Measurements from ENCODE around the gene GRIK3.
"Not testable (repeated sequence)": the region's sequence is repeated elsewhere in the genome, so short reads cannot be mapped to it uniquely, and the experiment has no call there.

The GRIK3 gene

DNA sequence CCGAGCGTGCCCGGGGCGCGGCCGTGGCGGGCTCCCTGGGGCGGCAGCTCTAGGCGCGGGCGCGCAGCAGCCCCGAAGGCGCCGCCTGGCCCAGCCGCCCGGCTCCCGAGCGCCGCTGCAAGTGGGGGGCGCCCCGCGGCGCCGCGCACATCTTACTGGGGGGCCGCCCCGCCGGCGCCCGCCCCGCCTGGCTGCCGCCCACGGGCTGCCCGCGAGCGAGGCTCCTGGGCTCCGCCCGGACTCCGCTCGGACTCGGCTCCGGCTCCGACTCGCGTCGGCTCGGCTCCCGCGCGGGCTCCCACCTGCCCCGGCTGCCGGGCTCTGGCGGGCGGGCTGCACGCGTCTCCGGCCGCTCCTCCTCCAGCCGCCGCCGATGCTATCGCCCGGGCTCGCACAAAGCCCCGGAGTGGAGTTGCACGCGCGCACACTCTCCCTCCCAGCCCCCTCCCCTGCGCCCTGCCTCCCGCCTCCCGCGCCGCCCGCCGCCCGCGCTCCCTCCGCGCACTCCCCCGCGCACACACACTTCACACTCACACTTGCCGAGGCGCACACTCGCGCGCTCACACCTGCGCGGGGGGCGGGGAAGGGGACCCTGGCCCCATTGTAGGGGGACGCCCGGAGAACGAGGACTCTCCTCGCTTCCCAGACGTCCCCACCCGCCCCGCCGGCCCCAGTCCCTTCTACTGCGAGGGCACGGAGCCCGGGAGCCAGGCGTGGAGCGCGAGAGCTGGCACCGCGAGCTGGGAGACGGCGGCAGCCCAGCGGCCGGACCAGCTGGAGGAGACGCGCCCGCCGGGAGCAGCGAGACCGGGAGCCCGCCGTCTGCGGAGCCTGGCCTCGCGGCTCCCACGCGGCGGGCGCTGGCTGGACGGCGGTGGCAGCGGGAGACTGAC is at the start of gene GRIK3:
Gene GRIK3, minus strand, starts transcription at position 395 of the 893 bp plus-strand sequence. CDS start 407 bp downstream, outside the sequence.
- DNase-seq: no peak

DNA sequence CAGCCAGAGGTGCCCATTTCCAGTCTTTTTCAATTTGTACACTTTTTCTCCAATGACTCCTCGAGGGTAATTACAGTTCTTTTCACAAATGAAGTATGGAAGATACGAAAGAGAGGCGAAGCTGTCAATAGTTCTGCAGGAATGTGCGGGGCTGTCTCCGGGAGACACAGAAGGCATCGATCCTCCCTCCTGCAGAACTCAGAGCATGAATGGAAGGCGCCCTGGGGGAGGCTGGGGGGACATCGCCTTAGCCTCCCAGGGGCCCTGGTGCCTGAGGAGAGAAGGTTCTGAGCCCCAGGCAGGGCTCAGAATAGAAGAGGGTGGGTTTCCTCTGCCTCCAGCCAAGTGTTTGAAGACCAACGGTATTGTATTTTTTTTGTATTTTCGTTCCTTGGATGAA is 49.7 kb upstream of the GRIK3 start:
- no peak for DNase-seq

DNA sequence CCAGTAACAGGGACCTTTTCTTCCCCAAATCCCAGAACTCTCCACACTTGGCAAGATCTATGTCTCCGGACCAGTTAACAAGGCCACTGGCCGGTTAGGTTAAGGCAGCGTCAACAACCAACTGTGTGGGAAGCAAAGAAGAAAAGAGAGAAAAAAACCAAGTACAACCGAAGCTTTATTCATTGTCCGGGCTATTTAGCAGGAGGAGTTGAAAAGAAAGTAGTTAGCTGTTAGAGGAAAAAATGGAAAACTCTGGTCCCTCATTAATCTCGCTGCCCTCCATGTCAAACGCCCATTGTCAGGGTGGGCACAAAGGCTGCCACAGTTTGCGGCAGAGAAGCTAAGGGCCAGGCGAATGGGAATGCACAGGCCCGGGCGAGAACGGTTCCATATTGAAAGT is 49.3 kb upstream of the GRIK3 start:
- no peak for DNase-seq

DNA sequence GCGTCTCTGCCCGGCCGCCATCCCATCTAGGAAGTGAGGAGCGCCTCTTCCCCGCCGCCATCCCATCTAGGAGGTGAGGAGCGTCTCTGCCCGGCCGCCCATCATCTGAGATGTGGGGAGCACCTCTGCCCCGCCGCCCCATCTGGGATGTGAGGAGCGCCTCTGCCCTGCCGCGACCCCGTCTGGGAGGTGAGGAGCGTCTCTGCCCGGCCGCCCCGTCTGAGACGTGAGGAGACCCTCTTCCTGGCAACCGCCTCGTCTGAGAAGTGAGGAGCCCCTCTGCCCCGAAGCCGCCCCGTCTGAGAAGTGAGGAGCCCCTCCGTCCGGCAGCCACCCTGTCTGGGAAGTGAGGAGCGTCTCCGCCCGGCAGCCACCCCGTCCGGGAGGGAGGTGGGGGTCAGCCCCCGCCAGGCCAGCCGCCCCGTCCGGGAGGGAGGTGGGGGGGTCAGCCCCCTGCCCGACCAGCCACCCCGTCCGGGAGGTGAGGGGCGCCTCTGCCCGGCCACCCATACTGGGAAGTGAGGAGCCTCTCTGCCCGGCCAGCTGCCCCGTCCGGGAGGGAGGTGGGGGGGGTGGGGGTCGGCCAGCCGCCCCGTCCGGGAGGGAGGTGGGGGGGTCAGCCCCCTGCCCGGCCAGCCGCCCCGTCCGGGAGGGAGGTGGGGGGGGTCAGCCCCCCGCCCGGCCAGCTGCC is 46.1 kb upstream of the GRIK3 start:
- DNase-seq: not testable (repeated sequence)

DNA sequence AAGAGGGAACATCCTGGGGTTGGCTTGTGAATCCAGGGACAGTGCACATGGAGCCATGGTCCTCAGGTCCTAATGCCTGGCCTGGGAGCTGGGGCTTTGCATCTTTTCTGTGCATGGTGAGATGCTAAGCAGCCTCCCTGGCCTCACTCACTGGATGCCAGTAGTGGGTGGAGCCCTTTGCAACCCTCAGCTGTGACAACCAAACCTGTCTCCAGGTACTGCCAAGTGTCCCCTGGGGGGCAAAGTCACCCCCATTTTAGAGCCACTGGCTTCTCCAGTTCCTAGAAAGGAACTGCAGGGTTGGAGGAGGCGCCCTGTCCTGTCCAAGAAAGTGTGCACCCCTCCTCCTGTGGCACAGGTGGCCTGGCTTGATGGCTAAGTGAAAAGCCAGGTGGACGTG is 44.6 kb upstream of the GRIK3 start:
- DNase-seq: no peak

DNA sequence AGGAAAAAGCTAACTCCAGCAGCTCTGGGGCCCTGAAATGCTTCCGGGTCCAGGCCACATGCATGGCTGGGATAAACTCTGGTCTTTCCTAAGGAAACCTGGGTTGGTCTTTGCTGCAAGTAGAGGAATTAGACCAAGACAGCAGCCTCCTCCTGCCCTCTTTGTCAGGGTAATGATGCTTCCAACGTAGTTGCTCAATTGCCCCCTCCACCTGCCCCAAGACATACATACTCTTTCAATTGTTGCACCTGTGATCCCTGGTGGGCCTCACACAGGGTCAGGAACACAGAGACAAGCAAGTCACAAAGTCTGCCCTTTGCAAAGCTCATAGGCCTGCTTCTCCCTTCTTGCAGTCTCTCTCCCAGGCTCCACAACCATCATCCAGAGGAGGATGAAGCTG is 41.9 kb upstream of the GRIK3 start:
- DNase-seq: no peak

DNA sequence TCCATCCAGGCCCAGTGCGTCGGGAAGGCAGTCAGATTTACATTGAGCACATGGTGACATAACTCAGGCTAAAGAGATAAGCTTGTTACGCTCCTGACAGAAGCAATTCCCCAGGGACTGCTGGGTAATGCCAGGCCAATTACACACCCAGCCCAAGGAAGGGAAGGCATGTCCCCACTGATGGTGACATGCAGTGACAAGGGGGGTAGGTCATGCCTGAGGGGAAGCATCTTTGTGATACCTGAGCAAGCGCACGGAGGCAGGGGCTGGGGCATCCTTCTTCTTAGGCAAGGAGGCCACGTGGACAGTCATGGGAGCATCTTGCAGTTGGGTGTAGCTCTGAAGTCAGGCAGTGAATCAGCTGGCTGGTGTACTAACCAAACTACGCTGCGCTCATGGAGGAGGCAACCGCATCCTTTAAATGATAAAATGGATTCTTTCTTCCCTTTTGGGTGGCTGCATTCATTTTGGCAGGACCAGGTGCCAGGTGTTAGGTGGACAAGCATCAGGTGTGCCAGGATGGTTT is 39.6 kb upstream of the GRIK3 start:
- DNase-seq: no peak

DNA sequence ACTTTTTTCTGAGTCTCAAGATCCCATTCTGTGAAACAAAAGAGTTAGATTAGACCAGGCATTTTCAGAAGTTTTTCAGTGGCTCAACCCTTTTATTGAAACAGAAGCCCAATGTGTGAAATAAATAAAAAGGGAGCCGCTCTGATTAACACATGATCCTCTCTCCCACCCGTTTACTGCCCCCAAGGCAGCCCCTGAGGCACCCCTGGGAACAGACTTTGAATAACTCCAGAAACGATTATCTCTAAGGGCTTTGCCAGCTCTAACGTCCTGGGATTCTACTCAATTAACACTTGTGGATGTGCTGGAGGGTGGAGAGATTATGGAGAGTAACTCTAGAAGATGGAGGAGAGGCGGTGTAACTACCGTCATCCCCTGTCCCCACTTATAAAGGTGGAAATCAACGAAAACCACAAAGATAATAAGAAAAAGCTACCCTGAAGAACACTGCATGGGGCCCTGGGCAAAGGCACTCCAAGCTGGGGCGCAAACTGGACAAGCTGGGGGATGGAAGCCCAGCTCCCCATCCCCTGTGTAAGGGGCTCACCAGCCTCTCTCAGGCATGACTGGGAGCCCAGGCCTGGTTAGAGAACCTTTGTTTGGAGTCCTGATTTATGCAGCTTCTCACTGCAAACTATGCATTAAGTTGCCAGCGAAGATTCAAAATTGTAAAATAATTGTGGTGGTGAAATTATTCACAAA is 39.0 kb upstream of the GRIK3 start:
- no peak for DNase-seq

DNA sequence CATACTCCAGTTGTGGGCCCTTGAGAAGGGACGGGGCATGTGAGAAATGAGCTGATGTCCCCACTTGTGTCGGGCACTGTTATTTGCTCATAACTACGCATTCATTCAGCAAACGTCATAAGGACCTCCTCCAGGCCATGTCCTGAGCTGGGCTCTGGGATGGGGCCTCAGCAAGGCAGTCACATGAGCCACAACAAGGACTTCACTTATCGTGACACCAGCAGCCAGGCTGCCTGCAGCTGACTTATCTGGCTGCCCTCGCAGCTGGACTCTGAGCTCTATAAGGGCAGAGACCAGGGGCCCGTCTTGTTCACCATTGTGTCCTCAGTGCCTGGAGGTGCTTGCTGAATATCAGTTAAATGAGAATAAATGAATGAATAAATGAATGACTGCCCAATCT is 37.5 kb upstream of the GRIK3 start:
- DNase-seq: no peak

DNA sequence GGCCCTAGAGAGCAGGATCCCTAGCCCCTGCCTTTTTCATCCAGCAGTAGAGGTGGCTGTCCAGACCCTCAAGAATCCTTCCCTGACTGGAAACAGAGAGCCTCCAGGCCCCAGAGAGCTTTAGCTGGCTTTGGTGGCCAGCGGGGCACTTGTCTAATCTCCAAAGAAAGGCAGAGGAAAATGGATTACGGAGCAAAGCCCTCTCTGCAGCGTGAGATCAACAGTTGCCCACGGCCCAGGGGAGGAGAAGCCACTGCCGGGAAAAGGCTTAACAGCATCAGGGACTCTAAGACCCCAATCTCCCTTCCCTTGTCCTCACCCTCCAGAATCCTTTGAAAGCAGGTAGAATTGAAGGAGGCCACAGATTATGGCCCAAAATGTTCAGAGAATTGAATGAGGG is 35.8 kb upstream of the GRIK3 start:
- no peak for DNase-seq

DNA sequence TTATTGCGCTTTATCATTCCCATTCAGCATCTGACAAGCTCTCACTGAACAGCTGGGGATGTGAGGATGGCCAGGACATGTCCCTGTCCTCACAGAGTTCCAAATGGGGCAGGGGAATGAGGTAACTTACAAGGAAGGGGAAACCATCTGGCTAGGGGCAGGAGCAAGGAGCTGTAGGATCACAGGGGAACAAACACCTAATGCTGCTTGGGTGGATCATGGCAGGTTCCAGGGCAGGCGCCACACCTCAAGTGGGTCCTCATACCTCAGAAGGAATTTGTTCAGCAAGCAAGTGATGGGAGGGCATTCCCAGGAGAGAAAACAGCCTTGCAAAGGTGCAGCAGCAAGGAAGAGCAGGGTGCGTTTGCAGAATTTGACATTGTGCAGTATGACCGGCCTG is 35.1 kb upstream of the GRIK3 start:
- DNase-seq: no peak

DNA sequence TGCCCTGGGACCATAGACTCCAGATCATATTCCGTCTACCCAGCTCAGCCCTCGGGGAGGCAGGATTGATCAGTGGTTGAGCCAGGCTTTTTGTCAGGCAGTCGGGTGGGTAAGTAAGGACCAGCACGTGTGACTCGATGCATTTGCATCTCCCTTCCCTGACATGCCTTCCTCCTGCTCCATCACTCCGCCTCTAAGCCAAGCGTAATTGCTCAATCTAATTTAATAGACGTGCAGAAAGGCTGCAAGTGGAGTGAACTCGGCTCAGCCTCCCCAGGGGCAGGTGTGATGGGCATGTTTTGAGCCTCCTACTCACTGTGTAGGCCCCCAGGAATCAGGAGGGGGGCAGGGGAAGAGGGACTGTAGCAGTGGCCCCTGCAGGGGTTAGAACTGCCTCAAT is 34.6 kb upstream of the GRIK3 start:
- no peak for DNase-seq

DNA sequence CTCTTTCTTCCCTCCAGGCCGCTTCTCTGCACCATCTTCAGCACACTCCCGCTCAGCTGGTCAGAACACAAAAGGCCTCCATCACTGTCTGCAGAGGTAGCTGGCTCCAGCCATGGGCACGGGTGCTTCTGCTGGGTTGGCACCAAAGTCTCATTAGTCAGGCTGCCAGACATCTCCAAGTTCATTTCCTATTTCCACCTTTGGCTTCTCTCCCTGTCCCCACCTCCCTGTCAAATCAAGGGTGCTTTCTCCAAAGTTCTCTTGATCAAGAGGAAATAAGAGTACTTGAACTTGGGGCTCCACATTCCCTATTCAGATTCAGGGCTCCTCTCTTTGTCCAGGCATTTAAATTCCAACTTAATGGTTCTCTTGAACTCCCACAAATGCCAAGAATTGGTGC is 33.9 kb upstream of the GRIK3 start:
- no peak for DNase-seq

DNA sequence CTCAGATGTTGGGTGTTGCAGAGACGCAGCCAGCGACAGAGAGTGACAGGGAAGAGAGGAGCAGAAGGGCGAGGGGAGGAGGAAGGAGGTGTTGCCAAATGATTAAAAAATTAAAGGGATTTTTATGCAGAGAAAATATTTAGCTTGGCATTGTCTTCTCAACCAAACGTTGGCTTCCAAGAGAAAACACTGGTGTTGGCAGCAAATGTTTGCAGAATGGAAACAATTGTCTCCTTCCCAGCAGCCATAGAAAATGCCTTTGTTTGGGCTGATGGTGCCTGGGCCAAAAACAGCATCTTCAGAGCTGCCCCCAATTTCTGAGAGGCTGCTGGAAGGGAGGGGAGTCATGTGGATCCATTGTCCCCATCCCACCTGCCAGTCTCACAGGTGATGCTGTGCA is 29.7 kb upstream of the GRIK3 start:
- DNase-seq: no peak

DNA sequence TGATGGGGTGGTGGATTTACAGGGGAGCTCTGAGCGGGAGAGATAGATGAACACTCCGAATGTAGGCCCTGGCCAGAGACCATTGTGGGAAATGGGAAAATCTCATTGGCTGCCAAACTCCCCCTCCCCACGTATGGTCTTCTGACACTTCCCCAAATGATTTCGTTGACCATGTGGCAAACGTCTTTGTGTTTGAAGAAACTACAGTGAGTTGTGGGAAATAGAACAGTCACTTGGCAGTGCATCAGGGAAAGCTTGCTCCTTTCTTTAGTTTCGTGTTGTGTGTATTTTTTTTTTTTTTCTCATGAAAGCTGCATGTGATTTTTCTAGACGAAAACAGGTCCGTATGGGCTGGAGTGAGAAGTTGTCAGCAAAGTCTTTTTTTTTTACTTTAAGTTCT is 25.0 kb upstream of the GRIK3 start:
- no peak for DNase-seq

DNA sequence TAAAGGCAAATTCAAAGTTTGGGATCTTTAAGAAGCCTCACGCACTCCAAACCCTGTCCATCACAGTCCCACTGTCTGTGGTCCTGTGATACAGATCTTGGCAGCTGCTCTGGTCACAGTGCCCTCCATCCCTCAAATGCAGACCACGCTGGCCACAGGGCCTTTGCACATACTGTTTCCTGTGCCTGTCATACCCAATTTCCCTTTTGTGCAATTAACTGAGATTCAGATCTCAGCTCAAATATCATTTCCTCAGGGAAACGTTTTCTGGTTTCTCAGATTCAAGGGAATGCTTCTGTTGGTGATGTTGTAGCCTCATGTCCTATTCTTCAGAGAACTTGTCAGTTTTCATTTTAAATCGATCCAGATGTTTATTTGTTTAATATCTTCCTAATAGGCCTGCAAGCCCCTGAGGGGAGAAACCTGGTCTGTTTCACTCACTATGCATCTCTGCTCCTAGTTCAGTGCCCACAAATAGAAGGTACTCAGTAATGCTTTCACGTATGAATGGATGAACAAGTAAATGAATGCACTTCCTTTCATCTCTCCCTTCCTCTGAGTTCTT is 24.2 kb upstream of the GRIK3 start:
- no peak for DNase-seq

DNA sequence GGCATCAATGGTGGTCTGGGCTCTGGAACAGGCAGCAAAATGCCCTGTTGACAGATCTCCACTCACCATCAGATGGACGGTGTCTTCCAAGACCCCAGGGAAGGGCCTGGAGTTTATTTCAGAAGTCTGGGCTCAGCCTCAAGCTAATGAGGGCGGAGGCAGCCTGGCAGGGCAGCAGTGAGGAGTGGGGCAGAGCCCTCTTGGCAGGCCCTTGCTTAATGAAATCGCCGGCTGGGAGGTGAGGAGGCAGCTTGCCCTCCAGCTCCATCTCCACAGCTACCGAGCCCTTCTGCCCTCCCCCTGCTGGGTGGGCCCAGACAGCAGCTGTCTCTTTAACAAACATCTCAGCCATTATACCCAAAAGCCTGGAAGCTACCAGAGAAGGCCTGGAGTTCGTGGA is 22.0 kb upstream of the GRIK3 start:
- DNase-seq: no peak

DNA sequence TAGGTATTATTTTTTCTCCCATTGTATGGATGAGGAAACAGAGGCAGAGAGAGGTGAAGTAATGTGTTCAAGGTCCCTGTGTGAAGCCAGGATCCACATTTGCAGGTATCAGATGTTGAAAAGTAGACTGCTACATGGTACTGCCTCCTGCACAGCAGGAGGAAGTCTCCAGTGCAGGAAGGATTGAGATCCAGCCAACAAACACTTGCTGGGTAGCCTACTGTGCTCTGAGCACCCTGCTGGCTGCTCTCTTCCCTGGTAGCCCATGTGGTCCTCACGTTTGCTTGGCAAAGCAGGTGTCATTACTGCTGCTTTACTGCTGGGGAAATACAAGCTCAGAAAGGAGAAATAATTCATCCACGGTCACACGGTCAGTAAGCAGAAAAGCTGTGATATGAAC is 21.3 kb upstream of the GRIK3 start:
- DNase-seq: no peak

DNA sequence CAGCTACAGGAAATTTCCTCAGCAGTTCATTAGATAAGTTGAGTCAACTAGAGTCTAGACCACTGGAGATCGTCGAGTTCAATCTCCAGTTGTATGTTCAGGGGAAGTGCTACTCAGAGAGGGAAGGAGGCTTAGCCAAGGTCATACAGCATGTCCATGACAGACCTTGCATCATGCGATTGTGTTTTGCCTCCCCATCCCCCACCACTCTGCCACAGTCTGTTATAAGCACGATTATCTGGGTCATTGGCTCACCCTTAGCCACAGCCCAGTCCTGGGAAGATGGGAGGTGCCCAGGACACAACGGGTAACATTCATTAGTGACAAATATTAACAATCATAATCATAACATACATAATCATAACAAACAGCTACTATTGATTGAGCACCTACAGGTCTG is 18.9 kb upstream of the GRIK3 start:
- no peak for DNase-seq

DNA sequence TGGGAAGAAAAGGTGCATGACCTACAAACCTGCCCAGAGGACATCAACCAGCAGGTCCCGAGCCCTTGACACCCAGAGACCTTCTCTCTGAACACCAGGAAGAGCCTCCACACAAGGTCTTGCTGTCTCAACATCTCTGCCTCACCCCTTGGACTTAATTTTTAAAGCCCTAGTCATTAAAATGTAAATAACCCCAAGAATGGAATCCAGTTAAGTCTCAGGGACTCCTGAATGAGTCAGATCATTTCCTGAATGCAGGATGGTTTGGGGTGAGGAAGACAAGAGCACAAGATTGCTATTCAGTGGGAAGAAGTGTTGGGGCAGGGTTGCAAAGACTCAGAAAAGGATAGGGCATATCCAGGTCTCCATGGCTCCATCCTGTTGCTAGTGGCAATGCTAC is 17.8 kb upstream of the GRIK3 start:
- no peak for DNase-seq

DNA sequence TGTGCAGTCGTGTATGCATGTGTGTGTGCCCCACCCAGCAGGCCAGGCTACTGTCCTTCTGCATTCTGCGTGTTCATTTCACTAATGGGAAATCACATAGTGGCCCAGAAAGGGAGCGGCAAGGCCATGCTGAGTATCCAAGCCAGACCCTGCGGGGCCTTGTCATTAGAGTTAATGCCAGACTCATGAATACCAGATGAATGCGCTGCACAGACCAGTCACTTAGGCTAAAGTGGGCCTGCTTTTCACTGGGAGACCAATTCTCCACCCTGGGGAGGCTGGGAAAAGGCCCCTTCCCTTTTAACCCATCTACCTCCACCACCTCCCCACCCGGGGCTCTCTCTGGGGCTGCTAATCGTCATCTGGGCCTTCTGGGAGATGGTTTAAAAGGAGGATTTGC is 17.0 kb upstream of the GRIK3 start:
- no peak for DNase-seq

DNA sequence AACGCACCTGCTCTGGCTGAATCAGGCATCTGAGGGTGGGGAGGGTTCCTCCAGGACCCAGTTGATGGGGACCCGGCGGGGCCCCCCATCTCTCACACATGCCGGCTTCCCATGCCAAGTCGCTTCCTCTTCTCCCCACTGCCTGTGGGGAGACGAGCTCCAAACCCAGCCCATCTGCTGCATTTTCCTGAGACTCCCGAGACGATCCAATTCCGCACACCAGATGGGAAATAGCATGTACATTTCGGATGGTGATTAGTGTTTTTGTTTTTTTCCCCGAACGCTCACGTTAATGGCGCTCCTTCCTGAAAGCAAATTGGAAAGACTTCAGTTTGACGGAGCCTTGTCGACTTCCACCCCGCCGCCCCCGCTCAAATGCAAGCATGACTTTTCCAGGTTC is 13.2 kb upstream of the GRIK3 start:
- DNase-seq: no peak

DNA sequence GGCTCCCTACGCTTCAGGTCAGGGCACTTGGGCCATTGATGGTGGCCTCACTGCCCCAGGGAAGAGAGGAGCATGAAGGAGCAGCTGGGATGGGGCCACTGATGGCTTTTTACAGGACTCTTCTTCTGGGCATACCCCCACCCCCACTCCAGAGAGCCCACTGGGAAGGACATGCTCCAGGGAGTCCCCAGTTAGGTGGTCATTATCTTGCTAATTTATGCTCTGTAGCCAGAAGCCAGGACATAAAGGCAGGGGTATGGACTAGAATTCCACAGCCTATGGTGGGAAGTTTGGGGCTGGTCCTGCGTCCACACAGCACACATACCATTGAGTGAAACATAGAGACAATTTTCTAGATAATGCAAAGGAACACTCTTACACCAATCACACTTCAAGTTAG is 8.8 kb upstream of the GRIK3 start:
- no peak for DNase-seq

Measured in activated CD4-positive, CD25-positive, alpha-beta regulatory T cell (primary cell).